Putamen (tissue), 1 donor: ENCODE measurements around the gene SPACA7.
"Not testable (repeated sequence)": the region's sequence is repeated elsewhere in the genome, so short reads cannot be mapped to it uniquely, and the experiment has no call there.

Experiments
- DNase-seq: peaks from one replicate; pipeline ENCODE4 v3.0.0-alpha.2; 2016; ENCODE audit warnings: low spot score

SPACA7 gene

DNA sequence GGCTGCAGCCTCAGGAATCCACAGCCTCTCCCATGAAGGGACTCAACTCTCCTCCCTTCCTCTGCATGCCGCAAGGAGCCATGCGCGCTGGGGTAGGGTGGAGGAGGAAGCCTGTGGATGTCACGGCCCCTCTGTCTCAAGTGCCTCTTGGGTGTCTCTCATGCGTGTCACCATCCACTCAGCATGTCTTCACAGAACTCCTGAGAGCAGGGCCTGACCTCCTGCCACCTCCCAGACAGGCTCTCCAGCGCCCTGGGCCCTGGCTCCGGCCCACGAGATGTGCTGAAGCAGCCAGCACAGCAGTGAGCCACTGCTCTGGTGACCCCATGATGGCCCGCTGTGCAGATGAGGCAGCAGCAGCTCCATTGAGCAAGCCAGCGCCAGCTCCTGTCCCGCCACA lies 25.9 kb upstream of the SPACA7 start:
- DNase-seq: no peak

- DNase-seq: no peak
These were observed 24.3 kb upstream of the SPACA7 start for GRCh38 chr13:112351825-112352224.

DNA sequence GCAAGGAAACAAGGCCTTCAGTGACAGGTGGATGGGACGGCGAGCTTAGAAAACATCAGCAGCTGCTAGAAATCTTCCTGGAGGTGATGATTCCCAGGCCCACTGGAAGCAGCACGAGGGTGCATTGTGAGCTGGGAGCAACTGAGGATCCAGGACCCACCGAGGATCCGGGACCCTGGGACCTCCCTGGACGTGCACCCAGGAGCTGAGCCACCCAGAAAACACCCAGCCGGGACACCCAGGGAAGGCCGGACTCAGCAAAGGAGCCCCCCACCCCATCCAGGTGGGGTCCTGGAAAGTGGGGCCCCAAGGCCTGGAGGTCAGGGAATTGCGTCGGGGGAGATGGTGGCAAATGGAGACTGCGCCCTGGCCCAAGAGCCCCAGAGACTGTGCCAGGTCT lies 22.3 kb upstream of the SPACA7 start:
- no peak for DNase-seq

DNA sequence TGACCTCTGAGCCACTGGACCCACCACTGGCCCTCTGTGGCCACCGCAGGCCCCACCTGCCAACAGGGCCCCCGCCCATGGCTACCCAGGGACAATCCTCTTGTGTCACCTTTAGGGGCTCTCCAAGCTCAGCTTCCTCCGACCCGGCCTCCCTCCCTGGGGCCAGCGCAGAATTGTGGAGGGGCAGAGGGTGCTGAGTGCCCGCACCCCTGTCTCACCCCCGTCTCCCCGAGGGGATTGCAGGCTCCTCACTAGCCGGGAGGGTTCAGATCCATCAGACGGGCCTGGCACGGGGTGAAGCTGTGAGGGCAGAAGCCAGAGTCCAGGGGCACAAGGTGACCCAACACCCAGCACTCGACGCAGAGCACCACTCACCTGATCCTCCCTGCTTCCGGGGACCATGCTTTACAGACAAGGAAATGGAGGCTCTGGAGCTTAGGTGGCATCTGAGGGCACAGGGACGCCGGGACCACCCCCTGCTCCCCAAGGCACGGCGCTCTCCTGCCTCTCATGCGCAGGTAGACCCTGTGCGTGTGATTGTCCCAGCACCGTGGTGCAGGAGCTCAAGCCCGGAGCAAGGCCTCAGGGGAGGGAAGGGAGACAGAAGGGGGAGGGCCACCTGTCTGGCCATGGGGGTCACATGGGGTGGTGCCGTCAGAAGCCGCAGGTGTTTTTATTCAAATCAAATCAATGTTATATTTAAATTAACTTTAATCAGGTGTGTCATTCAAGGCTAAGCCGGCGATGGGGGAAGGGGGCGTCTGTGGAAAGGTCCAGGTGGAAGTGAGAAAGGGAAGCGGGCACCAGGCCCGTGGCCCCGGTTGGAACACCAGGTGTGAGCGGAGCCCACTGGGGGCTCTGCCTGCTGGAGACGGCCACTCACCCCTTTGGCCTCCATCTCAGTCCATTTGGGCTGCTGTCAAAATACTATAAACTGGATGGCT lies 21.6 kb upstream of the SPACA7 start:
- no peak for DNase-seq

DNA sequence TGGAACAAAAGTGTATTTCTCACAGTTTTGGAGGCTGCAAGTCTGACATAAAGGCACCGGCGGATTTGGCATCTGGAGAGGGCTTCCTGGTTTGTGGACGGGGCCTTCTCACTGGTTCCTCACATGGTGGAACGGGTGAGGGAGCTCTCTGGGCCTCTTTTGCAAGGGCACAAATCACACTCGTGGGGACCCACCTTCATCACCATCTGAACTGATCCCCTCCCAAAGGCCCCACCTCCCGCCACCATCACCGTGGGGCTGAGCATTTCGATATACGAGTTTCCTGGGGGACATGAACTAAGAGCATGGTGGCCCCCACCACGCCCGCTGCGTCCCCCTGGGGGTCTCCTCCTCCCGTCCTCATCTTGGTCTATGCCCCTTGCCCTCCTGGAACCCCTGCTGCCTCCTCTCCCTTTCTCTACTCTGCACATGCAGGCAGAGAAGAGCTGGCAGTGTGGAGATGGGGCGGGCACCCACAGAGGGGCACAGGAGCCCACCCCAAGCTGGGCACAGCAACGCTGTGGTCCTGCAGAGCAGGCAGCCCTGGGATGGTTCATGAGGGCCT lies 20.8 kb upstream of the SPACA7 start:
- no peak for DNase-seq

- DNase-seq: no peak
These were observed 20.0 kb upstream of the SPACA7 start for GRCh38 chr13:112356190-112356589.

GRCh38 chr13:112358156-112358555 lies 18.0 kb upstream of the SPACA7 start:
- no peak for DNase-seq

DNA sequence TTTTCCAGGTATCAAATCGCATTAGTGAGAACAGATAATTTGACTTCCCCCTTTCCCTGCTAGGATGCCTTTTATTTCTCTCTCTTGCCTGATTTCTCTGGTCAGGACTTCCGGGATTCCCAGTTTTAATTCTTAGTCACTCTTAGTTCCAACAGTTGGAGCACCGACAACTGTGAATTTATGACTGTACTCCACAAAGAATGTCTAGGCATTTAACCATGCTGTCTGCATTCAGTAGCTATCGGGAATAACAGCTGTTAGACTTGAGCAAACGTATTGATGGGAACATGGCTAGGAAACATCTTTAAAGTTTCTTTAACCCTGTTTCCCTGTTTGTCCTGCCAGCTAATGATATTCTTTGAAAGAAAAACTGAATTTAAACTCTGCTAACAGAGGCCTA lies 14.1 kb upstream of the SPACA7 start:
- no peak for DNase-seq

GRCh38 chr13:112363867-112364528 lies 12.2 kb upstream of the SPACA7 start:
- DNase-seq: no peak

- no peak for DNase-seq
These were observed 9.1 kb upstream of the SPACA7 start for GRCh38 chr13:112366907-112367646.

- no peak for DNase-seq
These were observed 7.3 kb upstream of the SPACA7 start for GRCh38 chr13:112368883-112369282.

- DNase-seq: no peak
These were observed 5.8 kb upstream of the SPACA7 start for GRCh38 chr13:112370311-112370710.

DNA sequence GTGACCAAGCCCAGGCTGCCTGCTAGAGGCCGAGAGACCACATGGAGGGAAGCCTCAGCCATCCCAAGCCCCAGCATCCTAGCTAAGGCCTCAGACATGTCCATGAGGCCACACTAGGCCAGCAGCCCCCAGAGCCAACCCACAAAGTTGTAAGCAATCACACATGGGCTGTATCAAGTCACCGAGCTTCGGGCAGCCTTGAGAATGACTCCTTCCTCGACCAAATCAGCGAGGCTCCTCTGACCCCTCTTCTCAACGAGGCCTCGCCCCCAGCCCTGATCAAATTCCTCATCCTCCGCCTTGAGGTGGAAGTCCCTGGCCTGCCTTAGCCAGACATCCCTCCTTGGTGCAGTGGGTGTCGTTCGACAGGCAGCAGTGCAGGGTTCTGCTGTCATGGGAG lies 1.9 kb upstream of the SPACA7 start:
- DNase-seq: no peak

DNA sequence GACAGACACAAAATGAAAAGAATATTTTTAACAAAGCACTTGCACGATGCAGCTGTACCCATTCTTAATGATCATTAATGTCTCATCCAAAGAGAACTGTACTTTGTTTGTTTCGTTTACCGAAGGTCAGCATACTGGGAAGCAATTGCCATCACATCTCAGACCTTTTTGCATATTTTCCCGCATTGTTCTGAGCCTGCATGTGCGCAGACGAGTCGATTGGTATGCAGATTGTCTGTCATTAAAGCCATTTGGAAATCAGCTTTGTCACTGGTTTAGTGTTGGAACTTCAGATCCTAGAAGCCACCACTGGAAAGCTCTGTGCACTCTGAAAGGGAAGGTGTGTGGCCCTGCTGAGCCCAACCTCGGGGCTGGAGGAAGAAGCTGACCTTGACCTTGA lies 15.6 kb downstream of the SPACA7 start:
- DNase-seq: no peak

DNA sequence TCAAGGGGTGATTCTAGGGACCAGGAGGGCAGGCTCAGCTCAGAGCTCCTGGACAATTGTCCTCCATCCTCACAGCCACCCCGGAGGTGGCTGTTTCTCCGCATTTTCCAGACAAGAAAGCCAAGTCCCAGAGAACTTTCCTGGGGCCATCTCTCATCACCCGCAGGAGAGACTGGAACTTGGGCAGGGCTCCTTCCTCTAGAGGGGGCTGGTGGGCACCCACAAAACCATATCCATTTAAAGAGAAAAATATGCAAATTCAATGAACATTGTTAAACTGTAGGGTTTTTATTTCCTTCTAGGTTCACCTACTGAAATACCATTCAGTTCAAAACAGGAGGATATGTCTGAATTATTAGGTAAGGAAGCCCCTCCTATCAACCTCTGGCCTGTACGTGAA lies 16.6 kb downstream of the SPACA7 start:
- DNase-seq: no peak

DNA sequence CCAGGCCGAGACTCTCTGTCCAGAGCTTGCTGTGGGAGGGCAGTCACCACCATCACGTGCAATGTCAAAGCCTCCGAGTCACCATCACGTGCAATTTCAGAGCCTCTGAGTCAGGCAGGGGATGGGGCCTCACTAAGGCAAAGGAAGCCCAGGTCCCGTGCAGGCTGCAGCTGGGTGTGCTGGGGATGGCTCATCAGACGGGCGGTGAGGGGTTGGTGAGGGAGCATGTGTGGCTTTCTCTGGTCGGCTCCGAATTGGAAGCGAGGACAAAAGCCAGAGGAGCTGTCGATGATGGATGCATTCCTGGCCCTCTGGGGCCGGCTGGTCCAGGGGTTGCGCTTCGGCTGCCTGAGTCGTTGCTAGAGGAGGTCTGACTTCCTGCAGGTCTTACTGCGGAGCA lies 18.9 kb downstream of the SPACA7 start:
- not testable (repeated sequence) for DNase-seq

DNA sequence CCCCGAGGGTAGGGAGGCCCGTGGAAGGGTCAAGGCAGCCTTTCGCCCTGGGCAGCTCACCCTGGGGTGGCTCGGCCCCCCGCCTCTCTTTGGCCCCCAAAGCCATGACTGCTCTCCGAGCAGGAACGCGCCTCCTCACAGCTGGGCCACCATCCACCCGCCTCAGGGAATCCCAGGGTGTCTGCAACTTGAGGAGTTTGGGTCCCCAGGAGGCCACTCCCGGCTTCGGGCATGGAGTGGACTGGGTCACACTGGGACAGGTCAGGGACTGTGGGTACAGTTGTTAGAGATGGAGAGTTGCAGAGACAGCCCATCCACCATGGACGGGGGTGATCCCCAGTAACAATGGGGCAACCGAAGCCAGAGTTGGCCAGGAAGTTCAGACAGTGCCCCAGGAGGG lies 19.8 kb downstream of the SPACA7 start:
- DNase-seq: not testable (repeated sequence)

DNA sequence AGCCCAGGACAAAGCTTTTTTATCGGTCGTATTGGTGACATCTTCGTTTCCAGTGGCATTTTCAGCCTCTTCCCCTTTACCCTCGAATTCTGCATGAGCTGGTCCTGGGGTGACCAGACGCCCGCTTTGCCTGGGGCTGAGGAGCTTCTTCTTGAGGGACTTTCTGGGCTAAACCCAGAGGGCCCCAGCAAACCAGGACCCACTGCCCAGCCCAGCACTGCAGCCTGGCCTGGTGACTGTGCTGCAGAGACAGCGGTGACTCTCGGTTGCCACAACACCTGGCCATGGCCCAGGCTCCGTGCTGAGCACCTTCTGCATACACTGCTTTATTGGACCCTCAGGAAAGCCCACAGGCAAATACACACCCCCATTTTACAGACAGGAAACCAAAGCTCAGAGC lies 21.0 kb downstream of the SPACA7 start:
- no peak for DNase-seq

DNA sequence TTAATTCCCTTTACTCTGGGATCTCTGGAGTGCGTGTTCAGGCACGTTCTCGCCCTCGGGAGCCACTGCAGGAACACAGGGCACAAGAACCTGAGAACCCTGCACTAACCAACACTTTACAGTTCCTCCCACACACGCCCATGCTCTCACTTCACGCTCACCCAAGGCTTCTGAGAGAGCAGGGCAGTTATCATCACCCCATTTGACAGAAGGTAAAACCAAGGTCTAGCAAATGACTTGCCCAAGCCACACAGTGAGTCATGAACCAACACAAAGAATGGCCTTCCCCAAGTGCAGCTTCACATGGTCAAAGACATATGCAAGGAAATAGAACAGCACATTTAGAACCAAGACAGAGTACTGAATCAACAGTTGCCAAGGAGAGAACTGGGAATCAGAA lies 22.2 kb downstream of the SPACA7 start:
- not testable (repeated sequence) for DNase-seq

- DNase-seq: not testable (repeated sequence)
These were observed 33.7 kb downstream of the SPACA7 start for GRCh38 chr13:112409828-112410227.

GRCh38 chr13:112416647-112417046 lies 40.5 kb downstream of the SPACA7 start:
- DNase-seq: no peak

DNA sequence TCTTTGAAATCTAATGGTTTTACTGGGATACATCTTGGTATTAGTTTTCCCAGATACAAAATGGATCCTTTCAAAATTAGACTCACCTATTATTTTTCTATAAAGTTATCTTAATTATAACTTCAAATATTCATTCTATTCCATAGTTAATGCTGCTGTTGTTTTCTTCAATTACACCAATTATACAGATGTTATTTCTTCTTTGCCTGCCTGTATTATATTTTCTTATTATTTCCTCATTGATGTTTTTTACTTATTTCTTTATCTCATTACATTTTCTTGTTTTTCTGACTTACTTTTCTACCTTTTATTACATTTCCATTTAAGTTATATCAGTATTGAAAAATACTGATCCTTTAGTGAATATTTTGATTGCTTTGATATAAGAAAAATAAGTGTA lies 40.9 kb downstream of the SPACA7 start:
- no peak for DNase-seq
